ENCODE results near the gene FOXO3B.
"Not testable (repeated sequence)": the region's sequence is repeated elsewhere in the genome, so short reads cannot be mapped to it uniquely, and the experiment has no call there.

DNA sequence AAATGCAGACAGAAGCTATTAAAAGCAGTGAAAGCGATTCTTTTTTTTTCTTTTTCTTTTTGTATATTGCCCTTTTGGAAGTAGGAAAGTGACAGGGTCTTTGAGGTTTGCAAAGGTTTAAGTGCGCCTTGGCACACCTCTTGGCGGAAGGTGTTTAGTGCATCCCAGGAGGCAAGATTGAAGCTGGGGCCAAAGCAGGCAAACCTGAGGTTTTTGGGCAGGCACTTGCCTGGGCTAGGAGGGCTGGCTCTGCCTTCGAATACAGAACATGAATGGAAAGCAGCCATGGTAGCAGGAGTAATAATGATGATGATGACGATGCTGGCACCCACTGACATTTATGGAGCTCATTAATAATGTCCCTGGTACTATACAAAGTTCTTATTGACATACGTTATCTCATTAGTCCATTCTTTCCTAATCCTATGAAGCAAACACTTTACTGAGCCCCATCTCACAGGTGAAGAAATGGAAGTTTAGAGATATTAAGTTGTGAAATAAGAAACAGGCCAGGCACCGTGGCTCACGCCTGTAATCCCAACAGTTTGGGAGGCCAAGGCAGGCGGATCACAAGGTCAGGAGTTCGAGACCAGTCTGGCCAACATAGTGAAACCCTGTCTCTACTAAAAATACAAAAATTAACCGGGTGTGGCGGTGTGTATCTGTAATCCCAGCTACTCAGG lies 37.5 kb upstream of the FOXO3B start:
- not testable (repeated sequence) for TF ChIP-seq POLR2A (IDR thresholded peaks at IDR 0.05; ENCODE audit: low read length); GATA1 (IDR thresholded peaks at IDR 0.05; ENCODE audit: low read depth, low read length)
